ENCODE results near the gene YWHAH. TPM values are rescaled to one million over a fixed set of nuclear protein-coding genes. Genes with fewer than 3 reads are reported as not detected.

The YWHAH gene
- total and polyA plus RNA-seq, 4 donors = 26.1 to 75.0 (median 42.4) TPM

- 80% methylated on average over 1 of the region's 1 CpG for WGBS
- H3K9me3 ChIP-seq (ENCODE audit: control insufficient read depth in 4 of 4, low read length in 3 of 4) = peaks cover 0 to 3% (median 0%) of the 10 kb centered on the region in 4 donors
- no peak for TF ChIP-seq SP1 (IDR thresholded peaks at IDR 0.05)
- TF ChIP-seq REST (IDR thresholded peaks at IDR 0.05) = no peak
- no peak for TF ChIP-seq FOXA1 (IDR thresholded peaks at IDR 0.05)
- no peak for TF ChIP-seq ZBTB33 (IDR thresholded peaks at IDR 0.05)
- no peak for TF ChIP-seq TAF1 (conservative IDR thresholded peaks at IDR 0.05)
- no peak for TF ChIP-seq EGR1 (IDR thresholded peaks at IDR 0.05; ENCODE audit: low read depth in 2 of 2)
- TF ChIP-seq FOXA2 (IDR thresholded peaks at IDR 0.05) = no peak
- TF ChIP-seq GABPA (IDR thresholded peaks at IDR 0.05 in 1 of 2, conservative IDR thresholded peaks at IDR 0.05 in 1 of 2) = no peak
- TF ChIP-seq YY1 (IDR thresholded peaks at IDR 0.05) = no peak
- no peak for TF ChIP-seq HNF4G (IDR thresholded peaks at IDR 0.05)
- no peak for TF ChIP-seq MAX (IDR thresholded peaks at IDR 0.05)
- TF ChIP-seq RXRA (IDR thresholded peaks at IDR 0.05) = no peak
- TF ChIP-seq, protein P1, sequence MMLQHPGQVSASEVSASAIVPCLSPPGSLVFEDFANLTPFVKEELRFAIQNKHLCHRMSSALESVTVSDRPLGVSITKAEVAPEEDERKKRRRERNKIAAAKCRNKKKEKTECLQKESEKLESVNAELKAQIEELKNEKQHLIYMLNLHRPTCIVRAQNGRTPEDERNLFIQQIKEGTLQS (IDR thresholded peaks at IDR 0.05) = no peak
- TF ChIP-seq NR2F2 (IDR thresholded peaks at IDR 0.05) = no peak
- DNase-seq (ENCODE audit: low spot score) = no peak
- no peaks in the 10 kb centered on the region for H3K27me3 ChIP-seq (ENCODE audit: control insufficient read depth in 4 of 4, insufficient read depth in 4 of 4, low read length in 3 of 4)
- H3K4me1 ChIP-seq (ENCODE audit: control insufficient read depth in 4 of 4, insufficient read depth in 4 of 4, low read length in 3 of 4) = no peaks in the 10 kb centered on the region
- H3K36me3 ChIP-seq (ENCODE audit: control insufficient read depth in 4 of 4, insufficient read depth in 3 of 4, low read depth in 1 of 4, low read length in 3 of 4) = no peaks in the 10 kb centered on the region
- H3K4me3 ChIP-seq (ENCODE audit: low read depth in 1 of 3, low read length in 3 of 3) = no peak overlapping the region
- H3K9ac ChIP-seq (ENCODE audit: low read depth in 1 of 2, low read length in 2 of 2) = no peak overlapping the region
- H3K27ac ChIP-seq (ENCODE audit: low read depth in 1 of 2, low read length in 2 of 2) = no peak overlapping the region
Observed at GRCh38 chr22:32005453-32005852, 61.1 kb downstream of the YWHAH start.

Small RNAs within 50 kb of the gene (small RNA-seq; reads per million reads assigned to genes)
- gene RN7SL305P = 0.07 reads per million

Other genes starting within 250 kb of the YWHAH start
- gene PRR14L, start 194.4 kb upstream of the YWHAH start, total RNA-seq = 10 to 100 TPM; 17.8 to 20.2 TPM
- 1 to 10 TPM; 4.5 to 9.1 TPM for gene PRR14L, start 194.4 kb upstream of the YWHAH start, polyA plus RNA-seq
- 10 to 100 TPM in 1 of 2 donors, 1 to 10 TPM in 1; 9.8 to 19.4 TPM for gene DEPDC5, start 190.5 kb upstream of the YWHAH start, total RNA-seq
- gene DEPDC5, start 190.5 kb upstream of the YWHAH start, polyA plus RNA-seq = 10 to 100 TPM in 1 of 2 donors, 1 to 10 TPM in 1; 5.5 to 15.4 TPM
- 1 to 10 TPM in 1 of 2 donors, under 1 TPM in 1; under 0.01 to 6.4 TPM for gene SLC5A1, start 98.7 kb downstream of the YWHAH start, total RNA-seq
- gene SLC5A1, start 98.7 kb downstream of the YWHAH start, polyA plus RNA-seq = 1 to 10 TPM; 1.0 to 3.9 TPM
- not detected for gene C22orf42, start 214.8 kb downstream of the YWHAH start, total RNA-seq
- gene C22orf42, start 214.8 kb downstream of the YWHAH start, polyA plus RNA-seq = not detected